HG03135 (cell line): ENCODE data around the gene TGM2.

Source experiments
- ATAC-seq: cut with Tn5 transposase; IDR thresholded peaks from one replicate; pipeline ENCODE4 v1.9.1; 2021; ENCODE audit warnings: mild to moderate bottlenecking, moderate library complexity; ENCODE audit not compliant: unreplicated experiment

TGM2 gene

DNA sequence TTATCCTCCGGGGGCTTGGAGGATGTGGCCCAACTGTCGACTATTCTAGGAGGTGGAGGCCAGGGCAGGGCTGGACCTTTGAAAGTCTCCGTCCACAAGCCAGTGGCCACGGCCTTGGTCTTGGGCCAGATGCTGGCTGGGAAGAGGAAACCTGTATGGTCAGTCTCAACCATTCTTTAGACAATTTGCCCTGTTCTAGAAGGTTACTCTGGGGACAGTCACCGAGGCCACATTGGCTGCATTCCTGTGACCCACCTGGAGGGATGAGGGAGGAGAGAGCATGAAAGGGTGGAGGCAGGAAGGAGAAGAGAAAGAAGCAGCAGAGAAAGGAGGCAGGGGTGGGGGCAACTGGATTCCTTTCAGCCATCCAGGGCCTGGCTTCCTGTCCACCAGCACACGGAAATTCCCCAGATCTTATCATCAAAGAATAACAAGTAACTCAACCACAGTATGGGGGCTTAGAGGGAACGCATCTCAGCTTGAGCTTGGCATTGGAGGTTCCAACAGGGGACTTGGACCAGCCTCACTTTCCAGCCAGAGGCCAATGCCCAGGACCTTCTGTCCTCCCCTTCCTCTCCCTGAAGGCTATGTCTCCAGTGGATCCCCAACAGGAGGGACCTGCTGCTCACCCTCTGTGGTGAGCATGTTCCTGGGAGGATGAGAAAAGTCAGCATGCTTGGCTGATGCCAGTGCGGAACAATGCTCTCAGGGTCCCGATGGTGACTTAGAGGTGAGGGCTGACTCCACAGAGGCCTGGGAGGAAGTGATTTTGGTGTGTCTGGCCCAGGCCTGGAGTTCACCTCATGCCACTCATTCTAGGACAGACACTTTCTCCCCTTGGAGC lies 30.4 kb downstream of the TGM2 start:
- ATAC-seq: no peak

DNA sequence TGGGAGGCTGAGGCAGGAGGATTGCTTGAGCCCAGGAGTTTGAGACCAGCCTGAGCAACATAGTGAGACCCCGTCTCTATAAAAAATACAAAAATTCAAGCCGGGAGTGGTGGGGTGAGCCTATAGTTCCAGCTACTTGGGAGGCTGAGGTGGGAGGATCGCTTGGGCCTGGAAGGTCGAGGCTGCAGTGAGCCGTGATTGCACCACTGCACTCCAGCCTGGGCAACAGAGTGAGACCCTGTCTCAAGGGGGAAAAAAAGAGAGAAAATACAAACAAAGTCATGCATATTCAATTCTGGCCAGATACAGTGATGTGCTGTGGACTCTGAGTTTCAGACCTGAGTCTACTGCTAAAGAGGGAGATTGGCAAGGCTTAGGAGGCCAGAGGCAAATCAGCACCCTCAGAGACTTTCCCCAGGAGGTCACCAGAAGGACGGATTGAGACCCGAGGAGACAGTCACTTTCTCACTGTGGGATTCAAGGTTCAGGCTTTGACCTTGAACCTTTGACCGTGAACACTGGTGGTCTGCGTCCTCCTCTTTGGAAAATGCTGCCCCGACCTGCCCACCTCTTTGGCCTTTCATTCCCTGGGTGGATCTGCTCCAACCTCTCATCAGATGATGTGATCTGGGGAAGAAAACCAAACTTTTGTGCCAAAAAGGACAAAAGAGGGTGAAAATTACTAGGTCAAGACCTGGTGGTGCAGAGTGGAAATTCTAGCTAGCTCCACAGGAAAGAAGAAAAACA lies 31.2 kb downstream of the TGM2 start:
- no peak for ATAC-seq

DNA sequence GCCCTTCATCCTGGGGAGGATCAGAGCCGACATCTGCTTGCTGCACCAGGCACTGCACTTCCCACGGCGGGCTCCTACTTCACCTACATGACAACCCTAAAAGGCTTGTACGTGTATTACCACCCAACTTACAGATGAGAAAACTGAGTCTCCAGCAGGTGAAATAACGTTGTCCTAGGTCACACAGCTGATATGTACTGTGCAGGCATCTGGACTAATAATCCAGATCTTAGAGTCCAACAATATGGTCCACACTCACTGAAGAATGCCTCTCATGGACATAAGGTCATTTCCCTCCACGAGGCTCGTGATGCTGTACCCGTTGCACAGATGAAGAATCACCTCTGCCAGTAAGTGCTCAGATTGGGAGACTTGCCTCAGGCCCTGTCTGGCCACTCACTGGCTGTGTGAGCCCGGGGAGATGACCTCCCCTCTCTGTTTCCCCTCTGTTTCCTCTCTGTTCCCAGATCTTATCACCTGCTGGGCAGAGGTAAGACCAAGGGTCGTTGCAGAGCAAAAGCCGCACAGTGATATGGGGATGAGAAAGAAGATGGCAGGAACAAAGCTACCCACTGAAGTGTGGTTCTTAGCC lies 32.1 kb downstream of the TGM2 start:
- ATAC-seq: no peak

DNA sequence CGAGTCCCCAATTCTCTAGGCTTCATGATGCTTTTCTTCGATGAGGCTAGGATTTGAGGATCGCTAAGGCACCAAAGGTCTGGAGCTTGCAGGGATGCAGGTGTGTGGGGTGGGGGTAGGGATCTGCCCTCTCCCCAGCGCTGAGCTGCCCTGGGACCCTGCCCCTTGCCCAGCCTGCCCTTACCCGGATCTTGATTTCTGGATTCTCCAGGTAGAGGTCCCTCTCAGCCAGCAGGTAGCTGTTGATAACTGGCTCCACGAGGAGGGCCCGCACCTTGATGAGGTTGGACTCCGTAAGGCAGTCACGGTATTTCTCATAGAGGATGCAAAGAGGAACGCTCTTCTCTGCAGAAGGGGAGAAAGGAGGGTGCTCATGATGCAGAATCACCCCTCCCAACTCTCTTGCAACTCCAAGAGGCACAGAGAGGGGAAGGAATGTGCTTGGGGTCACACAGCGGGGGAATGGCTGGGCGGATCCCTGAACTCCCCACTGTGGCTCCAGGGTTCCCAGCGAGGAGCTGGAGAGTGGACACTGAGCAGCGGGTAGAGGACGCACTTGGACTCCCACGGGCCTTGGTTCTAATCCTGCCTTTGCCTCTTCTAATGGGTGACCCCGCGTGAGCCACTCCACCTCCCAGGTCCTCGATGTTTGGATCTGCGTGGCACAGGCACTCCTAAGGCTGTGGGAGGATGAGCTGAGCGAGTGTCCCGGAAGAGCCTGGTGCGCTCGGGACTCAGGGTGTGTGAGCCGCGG lies 32.7 kb downstream of the TGM2 start:
- ATAC-seq: no peak

DNA sequence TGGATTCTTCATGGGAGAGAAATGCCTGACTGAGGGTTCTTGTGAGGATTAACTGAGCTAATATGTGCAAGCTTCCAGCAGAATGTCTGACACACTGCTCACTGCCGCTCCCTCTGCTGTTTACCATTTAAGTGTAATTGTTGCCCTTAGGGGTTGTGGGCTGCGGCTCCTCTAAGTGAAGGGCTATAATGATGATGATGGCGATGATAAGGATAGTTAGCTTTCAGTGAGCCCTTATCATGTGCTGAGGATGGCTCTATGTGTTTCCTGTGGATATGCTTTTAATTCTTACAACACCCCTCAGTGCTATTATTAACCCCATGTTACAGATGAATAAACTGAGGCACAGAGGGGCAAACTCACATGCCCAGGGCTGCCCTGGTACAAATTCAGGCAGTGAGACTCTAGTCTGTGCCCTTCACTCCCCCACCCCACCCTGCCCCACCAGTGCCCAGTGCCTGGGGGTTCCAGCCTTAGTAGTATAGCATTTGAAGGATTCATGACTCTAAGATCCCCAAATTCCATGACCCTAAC lies 33.4 kb downstream of the TGM2 start:
- ATAC-seq: no peak

DNA sequence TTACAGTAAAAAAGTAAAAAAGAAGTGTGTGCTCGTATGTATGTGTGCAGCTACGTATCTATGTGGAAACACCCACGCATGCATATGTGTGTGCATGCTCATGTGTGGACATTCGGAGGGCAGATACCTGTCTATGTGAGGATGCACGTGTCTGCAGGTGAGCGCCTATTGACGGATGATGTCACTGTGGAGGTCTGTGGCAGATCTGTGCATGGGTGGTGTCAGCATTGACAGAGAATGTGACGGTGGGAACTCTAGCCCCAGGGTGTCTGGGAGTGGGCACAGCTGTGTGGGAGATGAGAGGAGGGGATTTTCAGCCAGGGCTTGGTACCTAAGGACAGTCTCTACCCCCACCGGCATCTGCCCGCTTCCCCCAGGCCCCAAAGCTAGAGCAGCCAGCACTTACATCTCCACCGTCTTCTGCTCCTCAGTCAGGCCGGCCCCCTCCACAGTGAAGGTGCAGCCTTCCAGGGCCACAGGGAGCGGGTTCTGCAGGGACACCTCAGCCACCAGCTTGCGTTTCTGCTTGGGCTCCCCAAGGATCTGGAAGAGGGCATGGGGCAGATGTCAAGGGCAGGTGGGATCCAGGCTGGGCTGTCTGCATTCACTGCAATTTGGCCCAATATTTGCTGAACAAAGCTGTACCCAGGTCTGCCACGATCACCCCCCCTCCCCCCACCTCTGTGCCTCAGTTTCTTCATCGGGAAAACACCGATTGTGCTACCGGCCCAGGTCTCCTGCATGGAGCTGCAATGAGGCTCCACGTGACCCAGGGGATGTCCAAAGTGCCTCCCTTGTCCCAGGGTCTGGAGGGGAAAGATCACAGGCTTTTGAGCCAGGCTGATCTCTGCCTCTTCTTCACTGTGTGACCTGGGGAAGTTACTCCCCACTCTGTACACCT lies 34.1 kb downstream of the TGM2 start:
- ATAC-seq: no peak

DNA sequence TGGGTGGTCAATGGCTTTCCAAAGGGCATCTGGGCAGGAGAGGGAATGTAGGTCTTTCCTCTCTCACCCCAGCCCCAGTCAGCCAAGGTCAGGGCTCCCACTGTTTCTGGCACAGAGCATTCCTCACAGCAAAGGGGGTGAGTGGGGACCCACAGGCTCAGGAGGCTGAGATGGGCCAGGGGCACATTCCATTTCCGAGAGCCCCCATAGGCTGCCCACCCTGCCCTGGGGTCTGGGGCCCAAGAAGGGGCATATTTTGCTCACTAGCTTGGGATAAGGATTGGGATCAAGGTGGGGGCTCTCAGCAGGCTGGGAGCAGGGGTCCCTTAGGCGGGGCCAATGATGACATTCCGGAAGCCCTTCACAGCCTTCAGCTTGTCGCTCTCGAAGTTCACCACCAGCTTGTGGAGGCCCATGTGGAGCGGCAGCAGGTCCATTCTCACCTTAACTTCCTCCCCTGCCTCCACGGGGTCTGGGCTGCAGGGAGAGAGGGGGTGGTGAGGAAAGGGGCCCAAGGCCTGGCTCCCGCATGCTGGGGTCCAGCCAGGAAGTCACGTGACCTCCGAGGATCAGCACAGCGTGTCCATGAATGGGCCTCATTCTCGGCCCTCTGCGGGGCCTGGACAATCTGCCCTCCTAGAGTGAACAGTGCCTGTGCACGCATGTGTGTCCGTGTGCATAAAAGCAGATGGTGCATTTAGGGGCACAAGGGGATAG lies 35.0 kb downstream of the TGM2 start:
- ATAC-seq: no peak

DNA sequence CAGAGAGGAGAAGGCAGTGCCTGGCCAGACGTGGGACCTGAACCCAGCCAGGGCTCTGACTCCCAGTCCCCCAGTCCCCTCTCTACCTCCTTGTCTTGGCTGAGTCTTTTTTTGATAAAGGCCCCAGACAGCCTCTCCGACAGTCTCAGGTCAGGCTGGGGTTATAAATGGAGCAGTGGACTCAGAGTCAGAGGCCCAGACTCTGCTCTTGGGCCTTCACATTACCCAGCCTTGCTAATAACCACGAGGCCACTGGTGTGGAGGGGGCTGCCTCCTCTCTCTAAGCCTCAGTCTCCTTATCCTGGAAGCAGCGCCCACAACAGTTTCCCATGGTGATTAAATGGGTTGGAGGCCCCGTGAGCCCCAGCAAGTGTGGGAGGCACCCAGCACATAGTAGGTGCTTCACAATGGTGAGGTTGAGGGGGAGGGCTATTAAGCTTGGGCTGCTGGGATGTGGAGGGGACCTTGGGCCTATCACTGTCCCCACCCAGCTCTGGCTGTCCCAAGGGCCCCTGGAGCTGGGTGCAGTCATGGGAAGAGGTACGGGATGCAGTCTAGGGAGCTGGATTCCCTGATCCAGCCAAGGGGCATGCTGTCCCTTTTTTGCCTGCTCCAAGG lies 35.7 kb downstream of the TGM2 start:
- no peak for ATAC-seq

DNA sequence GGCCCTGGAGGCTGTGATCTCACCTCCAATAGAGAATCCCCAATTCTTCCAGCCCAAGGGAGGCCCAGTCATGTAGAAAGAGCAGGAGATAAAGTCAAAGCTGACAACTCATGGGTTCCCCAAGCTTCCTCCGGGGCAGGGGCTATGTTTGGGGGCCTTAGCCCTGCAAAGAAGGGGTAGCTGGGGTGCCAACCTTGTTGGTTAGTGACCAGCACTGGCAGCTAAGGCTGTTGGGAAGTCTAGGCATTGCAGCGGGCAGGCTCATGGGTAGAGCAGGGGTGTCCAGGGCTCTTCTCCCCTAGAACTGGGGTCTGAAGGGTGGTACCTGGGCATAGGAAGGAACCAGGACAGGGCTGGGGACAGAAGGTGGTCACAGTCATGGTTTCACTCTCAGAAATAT lies 36.4 kb downstream of the TGM2 start:
- ATAC-seq: no peak

DNA sequence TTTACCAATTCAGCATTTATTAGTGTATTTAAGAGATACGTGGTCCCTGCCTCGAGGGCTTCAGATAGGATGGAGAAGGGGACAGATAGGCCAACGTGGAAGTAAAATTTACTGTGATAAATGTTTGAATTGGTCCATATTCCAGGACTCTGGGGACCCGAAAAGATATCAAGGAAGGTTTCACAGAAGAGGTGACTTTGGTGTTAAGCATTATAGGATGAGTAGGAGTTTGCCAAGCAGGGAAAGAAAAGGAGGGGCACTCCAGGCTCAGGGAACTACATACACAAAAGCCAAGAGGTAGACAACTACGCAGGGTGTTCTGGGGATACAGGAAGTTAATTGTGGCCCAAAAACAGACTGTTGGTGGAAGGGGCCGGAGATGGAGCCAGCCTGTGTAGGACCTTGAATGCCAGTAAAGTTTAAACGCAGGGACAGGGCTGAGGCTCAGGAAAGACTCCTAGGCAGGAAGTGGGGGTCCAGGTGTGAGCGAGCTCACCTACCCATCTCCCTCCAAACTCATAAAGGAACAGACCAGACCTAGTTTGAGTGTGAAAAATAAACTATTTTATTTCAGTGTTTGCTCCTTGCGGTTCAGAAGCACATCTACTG lies 37.0 kb downstream of the TGM2 start:
- no peak for ATAC-seq

DNA sequence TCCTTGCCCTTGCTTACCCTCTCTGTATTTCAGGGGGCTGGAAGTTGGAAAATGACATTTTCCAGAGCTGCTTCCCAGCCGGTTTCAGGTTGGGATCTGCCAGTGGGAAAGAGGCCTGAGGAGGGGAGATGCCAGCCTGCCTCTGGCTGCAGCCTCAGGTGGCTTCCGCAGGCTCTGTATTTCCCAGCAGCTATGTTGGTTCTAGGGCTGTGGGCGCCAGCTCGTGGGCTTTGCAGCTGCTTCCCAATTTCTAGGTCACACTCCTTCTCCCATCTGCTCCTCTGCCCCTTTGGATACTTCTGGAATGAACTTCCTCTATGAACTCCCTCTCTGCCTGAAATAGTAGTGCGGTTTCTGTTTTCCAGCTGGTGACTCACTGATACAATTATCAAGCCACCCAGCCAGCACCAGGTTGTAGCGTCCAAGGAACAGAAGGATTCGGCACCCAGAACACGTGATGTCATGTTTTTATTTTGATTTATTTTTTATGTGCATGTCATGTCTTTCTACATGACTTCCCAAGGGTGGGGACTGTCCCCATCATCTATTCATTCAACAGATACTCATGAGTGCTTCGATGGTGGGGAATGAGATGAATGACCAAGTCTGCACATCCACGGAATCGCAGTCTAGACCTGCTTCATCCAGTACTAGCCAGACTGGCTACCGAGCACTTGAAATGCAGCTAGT lies 38.0 kb downstream of the TGM2 start:
- no peak for ATAC-seq

DNA sequence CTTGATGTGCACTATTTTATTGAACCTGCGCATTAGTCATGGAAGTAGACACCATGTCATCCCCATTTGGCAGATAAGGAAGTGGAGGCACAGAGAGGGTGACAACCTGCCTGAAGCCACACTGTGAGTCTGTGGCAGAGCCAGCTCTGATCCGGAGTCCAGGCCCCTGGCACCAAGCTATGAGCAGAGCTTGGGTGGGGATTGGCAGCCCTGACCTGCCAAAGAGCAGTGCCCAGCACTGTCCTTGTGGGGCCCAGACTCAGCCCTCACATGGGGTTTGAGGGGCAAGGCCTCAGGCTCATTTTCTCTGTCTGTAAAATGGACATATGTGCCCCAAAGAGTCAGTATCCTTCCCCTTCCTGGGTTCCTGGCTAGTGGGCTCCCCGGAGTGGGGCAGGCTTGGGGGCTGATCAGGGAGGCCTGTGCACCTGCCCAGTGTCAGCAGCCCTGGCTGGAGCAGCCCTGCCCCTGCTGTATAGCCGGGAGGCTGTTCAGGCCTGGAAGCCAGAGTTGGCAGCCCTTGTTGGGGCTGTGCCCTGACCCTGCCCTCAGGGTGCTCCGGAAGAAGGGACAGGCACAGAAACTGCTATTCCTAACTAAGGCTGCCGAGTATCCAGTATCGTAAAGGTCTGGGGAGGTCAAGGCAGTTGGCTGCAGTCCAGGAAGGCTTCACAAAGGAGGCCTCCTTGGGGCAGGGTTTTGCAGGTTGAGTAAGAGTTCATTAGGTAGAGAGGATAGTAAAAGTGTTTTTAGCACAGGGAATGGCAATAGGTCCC lies 38.7 kb downstream of the TGM2 start:
- no peak for ATAC-seq

DNA sequence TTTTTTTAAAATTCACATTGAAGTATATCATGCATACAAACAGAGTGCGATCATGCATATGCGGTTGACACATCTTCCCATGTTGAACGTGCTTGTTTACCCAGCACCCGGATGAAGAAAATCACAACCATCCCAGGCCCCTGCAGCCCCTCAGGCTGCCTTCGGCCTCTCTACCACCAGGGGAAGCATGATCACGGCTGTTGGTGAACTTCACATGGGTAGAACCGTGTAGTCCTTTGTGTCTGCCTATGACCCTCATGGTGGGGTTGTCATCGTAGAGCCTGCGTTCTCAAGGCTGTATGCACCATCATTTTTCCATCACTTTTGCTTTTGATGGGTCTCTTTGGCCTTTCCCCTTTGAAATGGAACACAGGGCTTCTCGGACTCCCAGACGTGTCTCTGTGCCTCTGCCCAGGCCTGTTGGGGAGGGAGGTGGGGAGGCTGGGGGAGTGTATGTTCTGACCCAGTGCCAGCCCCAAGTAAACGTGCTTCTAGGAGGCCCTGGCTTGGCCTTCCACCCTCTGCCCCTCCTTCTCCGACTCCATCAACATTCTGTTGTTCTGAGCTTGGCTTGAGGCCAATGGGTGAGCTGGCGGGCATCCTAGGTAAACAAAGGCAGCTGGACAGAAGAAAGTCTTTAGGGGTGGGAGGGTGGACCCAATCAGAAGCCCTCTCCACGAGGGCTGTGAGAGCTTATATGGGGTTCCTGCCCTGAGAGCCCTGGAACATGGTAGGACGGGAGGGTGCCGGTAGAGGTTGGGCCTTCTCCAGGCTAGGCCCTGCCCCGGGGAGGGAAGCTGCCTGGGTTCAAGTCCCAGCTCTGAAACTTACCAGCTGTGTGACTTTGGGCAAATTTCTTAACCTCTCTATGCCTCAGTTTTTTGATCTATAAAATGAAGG lies 39.7 kb downstream of the TGM2 start:
- ATAC-seq: no peak

DNA sequence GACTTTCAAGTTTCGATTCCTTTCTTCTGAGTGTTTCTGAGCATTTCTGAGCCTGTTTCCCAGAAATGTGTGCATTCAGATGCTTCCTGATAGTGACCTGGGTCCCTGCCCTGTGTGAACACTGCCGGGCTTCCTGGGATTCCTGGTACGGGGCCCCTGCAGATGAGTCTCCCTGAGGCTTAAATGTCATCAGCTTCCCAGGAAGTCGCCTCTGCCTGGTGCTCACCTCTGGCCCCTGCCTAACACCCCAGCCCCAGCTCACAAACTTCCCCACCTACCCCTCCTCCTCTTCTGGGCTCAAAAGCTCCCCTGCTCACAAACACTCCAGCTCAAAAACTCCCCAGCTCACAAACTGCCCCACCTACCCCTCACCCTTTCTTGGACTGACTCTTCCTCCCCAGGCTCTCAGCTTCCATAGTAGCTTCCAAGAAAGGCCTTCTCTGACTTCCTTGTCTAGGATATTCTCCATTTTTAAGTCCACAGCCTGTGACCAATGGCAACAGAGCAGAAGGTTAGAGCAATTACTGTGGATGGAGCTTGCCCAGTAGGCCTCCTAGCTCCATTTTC lies 42.0 kb downstream of the TGM2 start:
- ATAC-seq: no peak

DNA sequence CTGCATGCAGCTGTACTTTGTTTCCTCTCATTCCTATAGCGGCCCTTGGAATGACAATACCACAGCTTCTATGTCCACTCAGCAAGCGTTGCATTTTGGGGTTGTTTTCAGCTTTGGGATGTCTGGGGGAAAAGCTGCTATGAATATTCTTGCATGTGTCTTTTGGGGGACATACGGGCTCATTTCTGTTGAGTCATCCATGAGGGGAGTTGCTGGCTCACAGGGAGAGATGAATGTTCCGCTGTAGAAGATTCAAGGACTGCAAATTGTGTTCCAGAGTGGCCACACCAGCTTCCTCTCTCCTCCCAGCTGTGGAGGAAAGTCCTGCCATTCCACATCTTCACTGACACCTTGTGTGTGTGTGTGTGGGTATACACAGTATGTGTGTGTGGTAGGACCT lies 43.3 kb downstream of the TGM2 start:
- no peak for ATAC-seq

DNA sequence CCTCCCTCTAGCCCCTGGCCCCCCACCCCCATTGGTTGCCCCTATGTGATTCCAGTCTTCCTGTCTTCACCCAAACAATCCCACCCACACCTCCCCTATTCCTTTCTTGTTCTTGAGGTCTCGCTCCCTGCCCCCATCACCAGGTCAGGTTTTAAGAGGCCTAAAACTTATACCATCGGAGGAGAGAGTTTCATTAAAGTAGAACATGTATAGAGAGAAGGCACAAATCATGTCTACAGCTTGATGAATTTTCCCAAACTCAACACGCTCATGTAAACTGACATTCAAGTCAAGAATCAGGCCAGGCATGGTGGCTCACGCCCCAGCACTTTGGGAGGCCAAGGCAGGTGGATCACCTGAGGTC lies 44.5 kb downstream of the TGM2 start:
- ATAC-seq: no peak
